Activated CD4-positive, alpha-beta T cell treated with anti-CD3 and anti-CD28 coated beads, Interleukin-2, amount 50 U/mL, for 1 hour (primary cell): Measurements from ENCODE around the gene VPS72.

Experiments
- DNase-seq: peaks from one replicate; pipeline ENCODE4 v3.0.0-alpha.2; 2020

The VPS72 gene

DNA sequence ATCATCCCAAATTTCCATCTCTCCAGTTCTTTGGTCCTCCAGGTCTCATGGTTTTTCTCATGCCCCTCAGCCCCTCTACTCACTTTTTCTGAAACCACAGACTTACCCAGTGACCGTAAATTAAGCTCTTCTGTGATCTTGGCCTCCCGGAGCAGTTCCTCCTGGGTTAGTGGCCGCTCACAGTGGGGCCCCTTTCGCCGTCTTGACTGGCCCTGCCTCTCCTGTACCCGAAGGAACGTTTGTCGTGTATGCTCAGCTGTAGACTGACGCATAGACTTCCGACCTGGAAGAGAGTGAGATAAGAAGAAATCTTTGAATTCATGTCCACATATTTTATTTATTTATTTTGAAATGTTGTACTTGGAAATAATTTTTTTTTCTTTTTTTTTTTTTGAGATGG, 5.8 kb downstream of the VPS72 start:
- no peak for DNase-seq

DNA sequence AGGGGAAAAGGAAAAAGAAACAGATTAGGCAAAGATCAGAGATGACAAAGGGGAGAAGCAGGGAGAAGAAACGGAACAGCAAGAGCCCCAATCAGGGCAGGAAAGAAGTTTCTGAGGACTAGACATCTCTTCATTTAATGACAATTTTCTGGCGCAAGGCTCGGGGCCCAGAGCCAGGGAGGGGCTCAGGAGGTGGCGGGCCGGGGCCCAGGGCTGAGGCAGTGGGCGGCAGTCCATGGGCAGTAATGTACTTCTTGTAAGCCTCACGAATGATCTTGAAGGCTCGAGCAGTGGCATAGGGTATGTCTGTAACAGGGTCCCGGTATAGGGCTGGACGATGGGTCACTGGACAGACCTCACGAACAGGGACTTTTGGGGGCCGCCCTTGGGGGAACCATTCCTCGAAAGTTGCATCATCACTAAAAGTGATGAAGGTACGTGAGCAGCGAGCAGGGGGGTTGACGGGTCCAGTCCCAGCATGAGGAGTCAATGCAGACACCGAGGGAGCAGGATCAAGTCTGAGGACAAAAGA, 13.4 kb downstream of the VPS72 start:
- no peak for DNase-seq

DNA sequence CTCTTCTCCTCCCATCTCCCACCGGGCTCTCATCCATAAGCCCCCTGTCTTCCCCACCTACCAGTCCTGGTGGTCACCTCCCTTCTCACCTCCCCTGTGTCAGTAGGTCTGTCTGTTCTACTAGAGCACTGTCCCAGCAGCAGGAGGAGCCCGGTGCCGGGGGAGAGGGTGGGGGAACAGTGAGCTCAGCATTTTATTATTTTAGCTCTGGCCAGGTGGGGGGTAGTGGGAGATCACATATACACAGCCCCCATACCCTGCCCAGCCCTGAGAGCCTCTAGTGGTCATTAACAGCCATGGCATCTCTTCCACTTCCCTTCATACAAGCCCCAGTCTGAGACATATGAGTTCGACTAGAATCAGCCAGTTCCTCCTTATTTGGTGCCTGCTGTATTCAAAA, 14.1 kb downstream of the VPS72 start, which contains the start of gene TMOD4:
TMOD4 (minus strand) TSS at position 119 of the 400 bp plus-strand sequence. CDS start 1,106 bp downstream, outside the sequence.
- no peak for DNase-seq

DNA sequence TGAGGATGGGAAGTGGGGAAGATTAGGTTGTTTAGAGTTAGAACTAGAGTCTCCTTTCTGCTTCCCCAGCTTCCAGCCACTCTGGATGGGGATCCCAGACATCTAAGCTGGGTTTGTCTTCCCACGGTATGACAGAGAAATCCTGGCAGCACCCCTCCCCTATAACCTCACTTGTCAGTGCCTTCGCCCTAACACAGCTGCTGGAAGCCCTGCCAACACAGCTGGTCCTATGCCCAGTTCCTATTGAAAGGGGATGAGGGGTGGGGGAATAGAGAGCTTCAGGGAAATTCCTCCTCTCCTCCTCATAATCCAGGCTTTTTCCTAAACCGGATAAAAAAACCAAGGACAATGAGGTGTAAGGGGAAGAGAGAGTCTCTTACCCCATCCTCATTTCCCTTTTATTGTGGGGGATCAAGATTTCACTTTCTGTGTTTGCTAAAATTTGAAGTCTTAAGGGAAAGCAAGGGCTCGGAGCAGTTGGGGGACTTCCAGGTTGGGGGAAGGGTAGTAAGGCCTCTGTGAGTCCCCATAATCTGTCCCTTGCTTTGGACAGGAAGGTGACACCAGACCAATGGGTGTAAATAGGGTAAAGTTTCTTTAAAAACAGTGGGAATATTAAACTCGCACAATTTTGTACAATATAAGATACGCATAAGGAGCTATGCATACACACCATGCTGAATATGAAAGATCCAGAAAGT, 14.8 kb downstream of the VPS72 start:
- no peak for DNase-seq

DNA sequence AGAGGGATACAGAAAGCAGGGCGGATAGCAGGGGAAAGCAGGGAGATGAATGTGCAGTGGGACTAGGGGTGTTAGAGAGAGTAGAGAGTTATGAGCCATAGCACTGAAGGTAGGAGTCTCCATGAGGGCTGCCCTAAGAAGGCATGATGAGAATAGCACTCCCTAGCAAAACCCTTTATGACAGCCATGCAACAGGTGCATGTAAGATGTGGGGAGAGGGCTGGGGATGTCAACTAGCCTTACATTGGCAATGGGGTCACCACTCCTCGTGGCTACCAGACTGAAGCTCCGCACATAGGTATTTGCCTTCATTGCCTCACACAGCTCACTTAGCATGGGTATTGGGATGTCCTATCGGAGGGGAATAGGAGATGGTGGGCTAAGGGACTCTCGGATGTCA, 18.8 kb downstream of the VPS72 start:
- no peak for DNase-seq

DNA sequence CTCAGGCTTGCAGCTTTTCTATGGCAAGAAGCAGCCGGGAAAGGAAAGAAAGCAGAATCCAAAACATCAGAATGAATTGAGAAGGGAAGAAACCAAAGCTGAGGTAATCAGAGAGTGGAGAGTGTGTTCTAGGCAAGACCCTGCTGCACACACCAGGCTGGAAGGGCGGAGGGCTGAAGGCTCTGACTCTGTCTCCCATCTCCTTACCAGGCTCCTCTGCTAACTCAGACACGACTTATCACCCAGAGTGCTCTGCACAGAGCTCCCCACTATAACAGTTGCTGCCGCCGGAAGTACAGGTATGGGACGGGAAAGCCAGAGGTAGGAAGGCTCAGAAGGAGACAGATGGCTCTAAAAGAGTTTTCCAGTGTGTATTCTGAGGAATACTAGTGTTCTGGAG, 22.9 kb downstream of the VPS72 start:
- DNase-seq: no peak

DNA sequence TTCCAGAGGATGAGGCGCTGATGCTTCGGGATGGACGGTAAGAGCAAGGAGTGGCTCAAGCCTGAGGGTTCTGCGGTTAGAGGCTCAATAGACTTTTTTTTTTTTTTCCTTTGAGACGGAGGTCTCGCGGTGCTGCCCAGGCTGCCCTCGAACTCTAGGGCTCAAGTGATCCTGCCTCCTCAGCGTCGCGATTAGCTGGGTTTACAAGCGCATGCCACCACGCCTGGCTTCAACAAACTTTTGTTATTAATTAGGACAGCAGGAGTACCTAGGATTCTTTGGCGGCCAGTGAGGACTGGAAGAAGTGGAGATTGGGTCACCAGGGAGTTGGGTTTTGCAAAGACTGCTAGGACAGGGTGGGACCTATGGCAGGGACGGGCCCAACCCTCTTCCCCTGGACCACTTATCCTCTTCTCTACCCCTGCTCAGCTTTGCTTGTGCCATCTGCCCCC, 23.5 kb downstream of the VPS72 start:
- DNase-seq: no peak

DNA sequence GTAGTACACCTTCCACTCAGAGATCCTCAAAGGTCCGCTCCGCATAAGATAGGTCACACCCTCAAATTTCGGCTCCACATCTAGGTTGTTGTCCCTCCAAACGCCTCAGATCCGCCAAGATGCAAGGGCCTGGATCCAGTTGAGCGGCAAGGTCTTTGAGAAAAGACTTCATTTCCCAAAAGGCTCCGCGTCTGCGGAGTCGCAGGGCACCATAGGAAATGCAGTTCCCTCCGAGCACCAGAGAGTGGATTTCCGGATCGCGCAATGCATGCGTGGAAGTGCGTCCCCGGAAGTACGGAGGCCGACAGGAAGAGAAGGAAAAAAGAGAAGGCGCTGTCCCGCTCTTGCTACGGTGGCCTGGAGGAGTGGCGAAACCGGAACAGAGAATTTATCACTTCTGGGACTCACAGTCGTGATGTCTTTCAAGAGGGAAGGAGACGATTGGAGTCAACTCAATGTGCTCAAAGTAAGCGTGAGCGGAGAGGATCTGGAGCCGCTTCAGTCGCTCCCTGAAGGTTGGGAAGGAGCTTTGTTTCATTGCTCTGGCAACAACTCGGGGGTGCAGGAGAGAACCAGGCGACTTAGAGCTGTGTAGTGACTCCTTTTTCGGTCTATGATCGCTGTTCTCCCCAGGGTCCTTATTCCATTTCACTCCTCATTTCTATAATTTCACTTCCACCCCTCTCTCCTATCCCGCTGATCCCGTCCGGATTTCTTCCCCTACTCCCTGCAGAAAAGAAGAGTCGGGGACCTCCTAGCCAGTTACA, 24.1 kb downstream of the VPS72 start, which contains the start of the genes LYSMD1 and SCNM1:
LYSMD1 (minus strand) TSS at position 165 of the 767 bp plus-strand sequence. CDS start 644 bp downstream, outside the sequence.
SCNM1 (plus strand) TSS at position 407 of the 767 bp plus-strand sequence; CDS start at position 416, 9 bp downstream.
- peak; percentile 93 for DNase-seq

DNA sequence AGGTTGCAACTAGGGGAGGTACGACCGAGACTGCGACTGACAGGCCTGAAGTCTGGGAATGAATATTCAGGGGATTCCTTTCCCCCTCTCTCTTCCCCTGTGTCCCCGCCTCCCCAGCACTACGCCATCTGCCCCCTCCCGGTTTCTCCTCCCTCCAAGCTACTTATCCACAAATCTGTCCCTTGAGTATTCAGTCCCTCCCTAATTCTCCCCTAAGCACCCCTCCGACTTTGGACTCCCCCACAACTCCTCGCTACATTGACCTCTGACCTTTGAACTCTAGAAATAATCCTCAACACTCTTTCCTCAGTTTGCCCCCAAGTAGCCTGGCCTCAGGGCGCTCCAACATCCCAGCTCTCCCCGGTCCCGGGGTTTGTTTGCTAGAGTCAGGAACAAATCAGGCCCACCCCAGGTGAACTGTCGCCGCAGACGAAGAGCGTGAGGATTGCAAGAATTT, 24.7 kb downstream of the VPS72 start:
- DNase-seq: no peak

DNA sequence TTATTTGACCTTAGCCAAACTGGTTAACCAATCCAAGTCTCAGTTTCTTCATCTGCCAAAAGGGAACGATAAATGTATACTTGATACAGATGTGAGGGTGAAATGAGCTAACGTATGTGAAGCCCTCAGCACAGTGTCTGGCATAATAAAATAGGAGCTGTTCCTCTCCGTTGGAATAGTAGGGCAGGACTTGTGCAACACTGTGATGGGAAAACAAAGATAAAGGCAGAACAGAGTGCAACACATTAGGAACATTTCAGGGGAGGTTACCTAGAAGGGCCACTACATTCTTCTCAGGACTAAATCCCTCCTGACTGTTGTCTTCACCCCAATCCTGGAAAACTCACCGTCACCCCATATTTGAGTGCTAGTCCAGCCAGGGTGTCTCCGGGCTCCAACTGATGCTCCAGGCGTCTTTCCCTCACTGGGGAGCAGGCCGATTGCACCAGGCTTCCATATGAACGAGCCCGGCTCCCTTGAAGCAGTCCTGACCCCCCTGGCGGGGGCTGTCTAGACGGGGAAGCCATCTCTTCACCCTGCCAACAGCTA, 25.2 kb downstream of the VPS72 start:
- no peak for DNase-seq

DNA sequence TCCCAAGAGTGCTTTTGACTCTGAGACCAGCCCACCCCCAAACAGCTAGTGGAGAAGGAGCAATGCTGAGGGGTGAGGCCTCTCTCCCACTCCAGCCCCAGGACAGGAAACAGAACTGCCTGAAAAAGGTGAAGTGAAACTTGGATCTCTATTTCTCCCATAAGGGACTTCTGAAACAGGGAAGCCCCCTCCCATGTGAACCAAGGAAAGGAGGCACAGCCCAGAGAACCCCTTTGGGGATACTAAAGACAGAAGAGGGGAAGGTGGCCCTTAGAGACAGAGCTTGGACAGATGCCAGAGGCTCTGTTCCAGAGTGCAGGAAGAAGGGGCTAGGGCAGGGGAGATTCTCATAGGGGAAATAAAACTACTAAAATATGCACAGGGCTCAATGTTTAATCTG, 30.6 kb downstream of the VPS72 start:
- DNase-seq: no peak

DNA sequence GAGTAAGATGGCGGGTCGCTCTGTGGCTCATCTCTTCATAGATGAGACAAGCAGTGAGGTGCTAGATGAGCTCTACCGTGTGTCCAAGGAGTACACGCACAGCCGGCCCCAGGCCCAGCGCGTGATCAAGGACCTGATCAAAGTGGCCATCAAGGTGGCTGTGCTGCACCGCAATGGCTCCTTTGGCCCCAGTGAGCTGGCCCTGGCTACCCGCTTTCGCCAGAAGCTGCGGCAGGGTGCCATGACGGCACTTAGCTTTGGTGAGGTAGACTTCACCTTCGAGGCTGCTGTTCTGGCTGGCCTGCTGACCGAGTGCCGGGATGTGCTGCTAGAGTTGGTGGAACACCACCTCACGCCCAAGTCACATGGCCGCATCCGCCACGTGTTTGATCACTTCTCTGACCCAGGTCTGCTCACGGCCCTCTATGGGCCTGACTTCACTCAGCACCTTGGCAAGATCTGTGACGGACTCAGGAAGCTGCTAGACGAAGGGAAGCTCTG, 31.2 kb downstream of the VPS72 start:
- no peak for DNase-seq

DNA sequence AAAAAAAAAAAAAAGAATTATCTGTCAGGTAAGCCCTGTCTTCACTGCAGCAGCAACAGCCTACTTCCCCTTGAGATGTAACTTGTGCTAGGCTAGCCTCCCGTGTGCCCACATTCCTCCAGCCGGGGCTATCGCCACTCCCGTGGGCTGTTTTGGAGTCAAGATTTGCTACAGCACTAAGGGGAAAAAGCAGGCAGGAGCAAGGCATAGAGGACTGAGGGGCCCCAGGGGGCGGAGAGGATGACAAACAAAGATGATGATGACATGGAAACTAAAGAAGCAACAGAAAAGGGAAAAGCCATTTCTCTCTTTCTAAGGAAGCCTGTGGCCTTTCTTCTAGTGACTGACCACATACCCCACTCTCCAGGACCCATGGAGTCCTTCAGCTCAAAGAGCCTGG, 31.7 kb downstream of the VPS72 start:
- peak; percentile 26 for DNase-seq

DNA sequence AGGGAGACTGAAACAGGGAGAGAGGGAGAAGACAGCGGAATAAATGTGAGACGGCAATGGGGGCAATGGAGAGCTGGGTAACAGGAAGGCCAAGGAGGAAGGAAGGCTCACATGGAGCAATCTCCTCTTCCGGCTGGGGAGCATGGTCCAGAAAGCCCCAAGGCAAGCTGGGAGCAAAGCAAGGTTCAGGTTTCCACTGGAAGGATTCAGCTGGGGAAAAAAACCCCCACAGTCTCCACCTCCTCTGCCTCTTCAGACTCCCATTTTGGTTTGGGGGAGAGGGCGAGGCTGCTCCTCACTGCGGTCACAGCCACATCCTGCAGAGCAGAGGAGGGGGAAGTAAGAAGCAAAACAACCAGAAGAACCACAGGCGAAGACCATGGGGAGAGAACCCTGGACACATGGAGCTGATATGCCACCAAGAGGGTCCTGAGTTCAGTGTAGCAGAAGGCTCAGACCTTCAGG, 32.9 kb downstream of the VPS72 start:
- peak; percentile 43 for DNase-seq

DNA sequence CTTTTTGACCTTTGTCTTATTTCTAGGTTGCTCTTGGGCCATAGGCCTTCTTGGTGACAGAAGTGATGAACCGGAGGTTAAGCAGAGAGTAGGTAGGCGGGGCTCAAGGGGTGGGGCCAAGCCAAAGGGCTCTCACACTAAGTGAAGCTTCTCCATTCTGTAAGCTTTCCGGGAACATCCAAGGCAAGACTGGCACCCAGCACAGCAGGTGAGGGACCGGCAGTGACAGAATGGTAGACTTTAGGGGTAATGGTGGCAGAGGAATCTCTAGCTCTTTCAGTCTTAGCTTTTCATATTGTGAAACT, 33.5 kb downstream of the VPS72 start, which contains the start of gene TNFAIP8L2:
TNFAIP8L2 (plus strand) TSS at position 135 of the 305 bp plus-strand sequence. CDS start 2,049 bp downstream, outside the sequence.
- DNase-seq: peak; percentile 70

DNA sequence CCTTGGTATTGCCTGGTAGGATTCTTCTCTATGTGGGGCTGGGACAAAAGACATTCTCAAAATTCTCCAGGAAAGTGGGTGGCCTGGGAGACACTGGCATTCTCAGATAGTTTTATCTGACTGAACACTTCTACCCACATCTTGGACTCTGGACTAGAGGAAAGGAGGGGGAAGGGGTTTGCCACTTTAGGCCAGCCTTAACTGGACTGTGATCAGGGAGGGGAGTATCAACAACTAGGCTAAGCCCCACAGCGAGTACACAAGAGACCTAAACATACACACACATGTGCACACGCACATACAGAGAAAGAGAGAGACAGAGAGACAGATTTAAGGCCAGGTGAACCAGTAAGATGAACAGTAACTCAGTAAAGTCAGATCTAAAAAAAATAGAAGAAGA, 42.3 kb downstream of the VPS72 start:
- no peak for DNase-seq

DNA sequence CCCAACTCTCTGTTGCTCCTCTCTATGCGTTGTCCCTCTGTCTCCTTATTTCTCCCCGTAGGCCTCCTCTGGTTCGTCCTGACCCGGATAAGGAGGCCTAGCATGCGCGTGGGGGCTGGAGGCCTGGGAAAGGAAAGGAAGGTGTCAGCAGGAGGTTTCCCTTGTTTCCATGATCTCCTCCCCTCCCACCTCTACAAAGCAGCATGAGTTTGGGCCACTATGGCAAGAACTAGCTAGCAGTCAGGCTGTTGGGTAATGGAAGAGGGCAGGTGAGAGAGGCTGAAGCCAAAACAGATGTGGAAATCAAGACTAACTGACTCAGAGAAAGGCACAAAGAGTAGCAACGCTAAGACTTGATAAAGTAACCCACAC, 42.9 kb downstream of the VPS72 start:
- no peak for DNase-seq

DNA sequence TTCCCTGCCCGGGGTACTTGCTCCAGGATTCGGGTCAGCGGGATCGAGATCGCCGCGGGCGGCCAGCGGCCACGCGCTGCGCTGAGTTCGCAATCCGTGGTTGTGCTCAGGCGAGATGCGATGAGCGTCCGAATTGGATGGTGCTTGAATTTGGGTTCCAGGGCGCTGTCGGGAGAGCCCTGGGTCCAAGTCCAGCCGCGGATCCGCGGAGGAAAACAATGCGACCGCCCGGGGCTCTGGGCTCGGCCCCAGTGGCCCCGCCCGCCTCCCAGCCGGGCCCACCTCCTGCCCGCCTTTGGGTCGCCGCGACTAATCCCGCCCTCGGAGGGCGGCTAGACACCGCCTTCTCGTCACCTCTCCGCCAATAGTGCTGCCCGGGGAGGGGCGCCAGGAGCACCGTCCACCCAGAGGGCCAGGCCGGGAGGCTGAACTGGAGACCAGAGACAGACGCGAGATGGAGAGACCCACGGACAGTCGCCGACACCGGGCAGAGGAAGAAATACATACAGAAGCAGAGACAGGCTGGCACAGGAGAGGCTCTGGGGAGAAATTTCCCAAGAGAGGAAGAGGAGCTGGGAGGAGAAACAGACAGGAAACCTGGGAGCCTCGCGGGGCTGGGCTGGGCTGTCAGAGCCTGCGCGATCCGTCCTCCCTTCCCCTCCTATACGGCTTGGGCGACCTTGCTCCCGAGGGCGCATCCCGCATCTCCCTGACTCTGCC, 43.4 kb downstream of the VPS72 start, which contains the start of gene SEMA6C:
SEMA6C (minus strand) TSS at position 220 of the 720 bp plus-strand sequence. CDS start 4,010 bp downstream, outside the sequence.
- DNase-seq: peak; percentile 82

DNA sequence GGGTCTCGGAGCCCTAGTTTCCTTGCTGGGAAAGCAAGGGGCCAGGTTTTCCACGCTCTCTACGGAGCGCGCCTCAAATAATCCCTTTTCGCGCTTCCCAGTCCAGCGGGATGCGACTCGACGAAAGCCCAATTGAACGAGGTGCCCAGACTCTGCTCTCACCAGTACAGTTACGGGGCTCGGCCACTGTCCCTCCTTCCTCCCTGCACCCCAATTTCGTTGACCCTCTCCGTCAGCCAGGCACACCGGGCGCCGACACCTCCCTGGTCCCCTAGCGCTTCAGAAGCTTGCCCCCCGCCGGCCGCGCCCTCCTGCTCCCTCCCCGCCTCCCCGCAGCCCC, 44.0 kb downstream of the VPS72 start:
- DNase-seq: no peak

DNA sequence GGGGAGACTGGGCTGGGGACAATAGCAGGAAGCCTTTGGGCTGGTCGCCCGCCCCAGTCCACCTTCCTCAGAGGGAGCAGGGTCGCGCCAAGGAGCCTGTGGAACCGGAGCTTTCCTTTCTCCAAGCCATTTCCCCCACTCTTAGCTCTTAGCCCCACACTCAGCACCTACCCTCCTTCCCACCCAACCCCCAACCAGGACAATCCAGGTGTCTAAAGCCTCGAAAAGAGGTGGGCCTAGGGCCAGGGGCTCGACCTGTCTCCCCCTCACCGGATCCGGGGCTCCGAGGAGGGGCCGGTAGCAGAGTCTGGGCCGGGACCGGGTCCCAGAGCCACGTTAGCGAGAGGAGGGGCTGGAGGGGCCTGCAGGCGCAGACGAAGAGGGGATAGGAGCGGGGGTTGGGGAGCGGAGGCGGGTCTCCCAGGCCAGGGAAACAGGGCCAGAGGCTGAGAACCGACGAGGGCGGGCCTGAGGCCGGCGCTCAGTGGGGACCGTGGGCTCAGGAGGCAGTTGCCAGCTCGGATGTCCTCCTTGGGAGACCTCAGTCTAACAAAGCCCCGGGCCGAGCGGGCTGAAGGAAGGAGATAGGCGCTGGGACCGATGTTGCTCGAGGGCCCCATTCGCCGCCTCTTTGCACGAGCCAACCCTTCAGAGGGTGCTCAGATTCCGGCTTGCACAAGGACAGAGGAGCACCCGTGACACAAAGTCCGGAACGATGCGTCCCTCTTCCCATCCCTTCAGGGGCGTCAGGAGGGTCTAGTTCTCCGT, 44.5 kb downstream of the VPS72 start:
- no peak for DNase-seq

DNA sequence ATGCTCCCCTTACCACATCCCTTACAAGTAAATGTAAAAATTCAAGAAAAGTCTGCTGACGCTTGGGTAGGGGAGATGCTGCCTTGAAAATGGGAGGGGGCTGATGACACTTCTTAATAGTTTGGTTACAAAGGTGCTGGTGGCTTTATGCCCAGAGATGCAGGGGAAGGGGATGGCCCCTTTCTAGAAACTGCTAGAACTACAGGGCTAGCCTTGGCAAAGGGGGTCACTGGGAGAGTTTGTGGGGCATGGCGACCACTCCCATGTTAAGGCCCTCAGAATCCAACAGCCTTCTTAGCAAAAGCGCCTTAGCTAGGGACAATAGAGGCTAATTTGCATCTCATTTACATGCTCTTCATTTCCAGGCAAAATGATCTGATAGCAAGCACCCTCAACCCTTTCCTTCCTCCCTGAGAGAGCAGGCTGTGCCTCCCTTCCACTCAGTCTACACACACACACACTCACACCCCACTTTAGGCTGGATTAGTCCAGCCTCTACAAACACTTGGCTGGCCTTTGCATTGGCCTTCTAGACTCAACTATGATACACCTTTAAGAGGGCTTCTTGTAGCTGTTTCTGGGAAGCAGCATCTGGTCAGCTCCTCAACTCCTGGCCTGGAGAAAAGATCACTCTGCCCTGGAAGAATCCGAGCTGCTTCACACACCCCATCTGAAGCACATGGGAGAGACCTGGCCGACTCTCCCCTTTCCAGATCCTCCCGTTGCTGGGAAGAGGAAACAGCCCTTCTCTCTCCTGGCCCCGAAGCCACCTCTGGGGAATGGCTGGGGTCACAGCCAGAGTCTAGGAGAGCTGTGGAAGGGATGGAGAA, 45.3 kb downstream of the VPS72 start:
- DNase-seq: no peak
